Germinal center (tissue), 1 donor: Measurements from ENCODE around the gene IL3RA.
"Not testable (repeated sequence)": the region's sequence is repeated elsewhere in the genome, so short reads cannot be mapped to it uniquely, and the experiment has no call there.

Source experiments
- DNase-seq: peaks from one replicate; pipeline ENCODE4 v3.0.0; 2012; ENCODE audit warnings: mixed read lengths, low spot score

The IL3RA gene

DNA sequence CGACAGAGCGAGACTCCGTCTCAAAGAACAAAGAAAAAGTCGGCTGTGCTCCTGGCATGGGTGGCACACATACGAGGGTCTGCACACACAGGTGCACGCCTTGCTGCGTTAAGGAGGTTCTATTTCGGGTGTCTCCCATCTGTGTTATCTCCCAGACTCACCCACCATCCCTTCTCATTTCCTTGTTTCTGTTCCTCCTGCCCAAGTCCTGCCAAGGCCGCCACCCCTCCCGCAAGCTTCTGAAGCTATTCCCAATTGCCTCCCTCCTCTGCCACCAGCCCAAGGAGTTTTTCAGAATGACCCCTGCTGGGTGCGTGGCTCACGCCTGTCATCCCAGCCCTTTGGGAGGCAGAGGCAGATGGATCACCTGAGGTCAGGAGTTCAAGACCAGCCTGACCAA, 6.0 kb upstream of the IL3RA start:
- no peak for DNase-seq

DNA sequence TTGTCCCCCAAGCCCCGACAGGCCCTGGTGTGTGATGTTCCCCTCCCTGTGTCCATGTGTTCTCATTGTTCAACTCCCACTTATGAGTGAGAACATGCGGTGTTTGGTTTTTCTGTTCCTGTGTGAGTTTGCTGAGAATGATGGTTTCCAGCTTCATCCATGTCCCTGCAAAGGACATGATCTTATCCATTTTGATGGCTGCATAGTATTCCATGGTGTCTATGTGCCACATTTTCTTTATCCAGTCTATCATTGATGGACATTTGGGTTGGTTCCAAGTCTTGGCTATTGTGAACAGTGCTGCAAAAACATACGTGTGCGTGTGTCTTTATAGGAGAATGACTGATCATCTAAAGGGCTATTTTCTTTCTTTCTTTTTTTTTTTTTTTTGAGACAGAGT, 4.2 kb upstream of the IL3RA start:
- DNase-seq: not testable (repeated sequence)

DNA sequence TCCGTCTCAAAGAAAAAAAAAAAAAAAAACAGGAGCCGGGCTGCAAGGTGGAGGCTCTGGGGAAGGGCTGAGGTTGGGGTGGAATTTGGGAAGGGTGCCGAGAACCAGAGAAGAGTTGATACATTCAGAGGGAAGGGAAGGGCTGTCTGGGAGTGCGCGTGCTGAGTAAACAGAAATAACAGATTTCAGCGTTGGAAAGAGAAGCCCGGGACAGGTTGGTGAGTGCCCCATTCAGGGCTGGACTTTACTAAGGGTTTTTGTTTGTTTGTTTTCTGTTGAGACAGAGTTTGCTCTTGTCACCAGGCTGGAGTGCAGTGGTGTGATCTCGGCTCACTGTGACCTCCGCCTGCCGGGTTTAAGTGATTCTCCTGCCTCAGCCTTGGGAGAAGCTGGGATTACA, 1.7 kb upstream of the IL3RA start:
- no peak for DNase-seq

DNA sequence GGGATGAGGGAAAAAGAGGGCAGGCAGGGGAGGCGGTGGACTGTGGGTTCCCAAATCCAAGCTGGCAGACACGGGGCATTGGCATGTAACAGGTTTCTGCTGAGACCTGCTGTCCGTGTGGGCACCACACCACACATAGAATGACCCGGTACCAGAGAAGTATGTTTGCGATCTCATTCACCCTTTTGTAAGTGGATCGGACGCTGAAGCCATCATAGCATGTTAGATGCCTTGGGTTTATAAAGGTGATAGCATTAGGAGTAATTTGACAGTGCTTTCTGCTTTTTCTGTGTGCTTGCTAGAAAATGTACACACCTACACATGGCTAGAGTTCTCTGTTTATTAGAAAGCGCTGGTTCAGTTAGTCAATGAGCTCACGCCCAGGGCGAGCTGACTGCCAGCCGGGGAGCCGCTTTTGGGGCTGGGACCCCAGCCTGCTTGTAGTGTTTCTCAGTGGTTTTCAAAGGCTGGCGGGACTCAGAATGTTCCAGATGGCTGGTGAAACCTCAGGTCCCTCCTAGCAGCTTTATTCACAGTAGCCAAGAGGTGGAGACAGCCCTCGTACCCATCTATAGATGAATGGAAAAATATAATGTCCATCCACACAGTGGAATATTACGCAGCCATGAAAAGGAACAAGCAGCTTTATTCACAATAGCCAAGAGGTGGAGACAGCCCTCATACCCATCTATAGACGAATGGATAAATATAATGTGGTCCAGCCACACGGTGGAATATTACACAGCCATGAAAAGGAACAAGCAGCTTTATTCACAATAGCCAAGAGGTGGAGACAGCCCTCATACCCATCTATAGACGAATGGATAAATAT, 579 bp downstream of the IL3RA start:
- no peak for DNase-seq

DNA sequence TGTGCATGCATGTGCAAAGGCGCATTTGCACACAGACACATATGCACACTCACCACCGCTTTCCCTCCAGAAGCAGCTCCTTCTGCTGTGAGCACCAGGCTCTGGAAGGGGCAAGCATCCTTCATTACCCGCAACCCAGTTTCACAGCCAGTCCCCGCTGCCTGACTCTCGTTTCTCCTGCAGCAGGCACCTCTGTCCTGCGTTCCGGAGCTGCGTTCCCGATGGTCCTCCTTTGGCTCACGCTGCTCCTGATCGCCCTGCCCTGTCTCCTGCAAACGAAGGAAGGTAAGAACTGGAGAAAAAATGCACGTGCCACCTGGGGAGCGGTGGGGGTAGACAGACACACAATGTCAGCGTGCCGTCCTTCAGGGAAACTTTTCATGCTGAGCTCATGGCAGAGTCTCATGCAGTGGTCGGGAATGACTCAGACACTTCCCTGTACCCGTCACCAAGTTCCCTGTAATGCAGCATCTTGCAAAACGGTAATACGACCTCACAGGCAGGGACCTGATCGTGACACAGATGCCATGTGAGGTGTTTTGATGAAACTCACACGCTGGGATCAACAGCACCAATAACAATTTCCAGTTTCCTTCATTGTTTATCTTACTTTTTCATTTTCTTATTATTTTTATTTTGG, 5.1 kb downstream of the IL3RA start:
- DNase-seq: no peak

DNA sequence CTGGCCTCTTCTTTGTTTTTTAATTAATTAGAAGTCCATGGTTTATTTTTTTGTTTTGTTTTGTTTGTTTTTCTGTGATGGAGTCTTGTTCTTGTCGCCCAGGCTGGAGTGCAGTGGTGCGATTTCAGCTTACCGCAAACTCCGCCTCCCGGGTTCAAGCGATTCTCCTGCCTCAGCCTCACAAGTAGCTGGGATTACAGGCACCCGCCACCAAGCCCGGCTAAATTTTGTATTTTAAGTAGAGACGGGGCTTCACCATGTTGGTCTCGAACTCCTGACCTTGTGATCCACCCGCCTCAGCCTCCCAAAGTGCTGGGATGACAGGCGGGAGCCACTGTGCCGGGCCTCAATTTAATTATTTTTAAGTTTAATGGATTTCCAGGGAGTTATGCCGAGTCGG, 13.0 kb downstream of the IL3RA start:
- not testable (repeated sequence) for DNase-seq

DNA sequence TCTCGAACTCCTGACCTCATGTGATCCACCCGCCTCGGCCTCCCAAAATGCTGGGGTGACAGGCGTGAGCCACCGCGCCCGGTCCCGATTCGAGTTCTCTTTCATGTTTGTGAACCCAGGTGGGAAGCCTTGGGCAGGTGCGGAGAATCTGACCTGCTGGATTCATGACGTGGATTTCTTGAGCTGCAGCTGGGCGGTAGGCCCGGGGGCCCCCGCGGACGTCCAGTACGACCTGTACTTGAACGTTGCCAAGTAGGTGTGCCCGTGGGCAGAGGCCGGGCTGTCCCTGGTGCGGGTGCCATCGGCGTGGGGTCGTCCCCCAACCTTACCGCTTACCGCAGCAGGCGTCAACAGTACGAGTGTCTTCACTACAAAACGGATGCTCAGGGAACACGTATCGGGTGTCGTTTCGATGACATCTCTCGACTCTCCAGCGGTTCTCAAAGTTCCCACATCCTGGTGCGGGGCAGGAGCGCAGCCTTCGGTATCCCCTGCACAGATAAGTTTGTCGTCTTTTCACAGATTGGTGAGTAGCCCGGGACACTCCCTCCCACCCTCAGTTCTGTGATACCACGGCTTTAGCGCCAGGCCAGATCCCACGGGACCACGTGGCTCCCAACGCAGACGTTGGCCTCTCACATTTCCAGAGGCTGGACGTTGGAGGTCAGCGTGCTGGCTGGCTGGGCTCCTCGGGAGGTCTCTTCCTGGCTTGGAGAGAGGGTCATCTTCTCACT, 15.6 kb downstream of the IL3RA start:
- DNase-seq: no peak

DNA sequence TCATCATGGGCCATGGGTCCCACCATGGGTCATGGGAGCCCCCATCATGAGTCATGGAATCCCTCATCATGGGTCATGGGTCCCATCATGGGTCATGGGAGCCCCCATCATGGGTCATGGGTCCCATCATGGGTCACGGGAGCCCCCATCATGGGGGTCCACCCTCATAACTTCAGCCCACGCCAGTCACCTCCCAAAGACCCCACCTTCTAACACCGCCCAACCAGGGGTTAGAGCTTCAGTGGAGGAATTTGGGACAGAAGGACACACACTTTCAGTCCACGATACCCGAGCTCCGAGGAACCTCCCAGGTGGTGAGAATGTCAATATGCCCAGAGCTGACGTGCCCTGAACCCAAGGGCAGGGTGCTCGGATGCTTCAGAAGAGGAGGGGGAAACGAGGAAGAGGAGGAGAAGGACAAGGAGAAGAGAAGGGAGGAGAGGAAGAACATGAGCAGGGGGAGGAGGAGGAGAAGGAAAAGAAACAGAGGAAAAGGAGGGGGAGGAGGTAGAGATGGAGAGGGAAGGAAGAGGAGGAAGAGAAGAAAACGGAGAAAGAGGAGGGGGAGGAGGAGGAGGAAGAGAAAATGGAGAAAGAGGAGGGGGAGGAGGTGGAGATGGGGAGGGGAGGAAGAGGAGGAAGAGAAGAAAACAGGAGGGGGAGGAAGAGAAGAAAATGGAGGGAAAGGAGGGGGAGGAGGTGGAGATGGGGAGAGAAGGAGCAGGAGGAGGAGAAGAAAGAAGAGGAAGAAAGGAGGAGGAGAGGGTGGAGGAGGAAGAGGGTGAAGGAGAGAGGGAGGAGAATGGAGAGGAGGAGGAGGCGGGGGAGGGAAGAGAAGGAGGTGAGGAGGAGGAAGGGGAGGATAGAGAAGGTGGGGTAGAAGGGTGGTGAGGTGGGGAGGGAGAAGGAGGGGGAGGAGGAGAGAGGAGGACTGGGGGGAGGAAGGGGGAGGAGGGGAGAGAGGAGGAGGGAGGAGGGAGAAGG, 17.7 kb downstream of the IL3RA start:
- no peak for DNase-seq

DNA sequence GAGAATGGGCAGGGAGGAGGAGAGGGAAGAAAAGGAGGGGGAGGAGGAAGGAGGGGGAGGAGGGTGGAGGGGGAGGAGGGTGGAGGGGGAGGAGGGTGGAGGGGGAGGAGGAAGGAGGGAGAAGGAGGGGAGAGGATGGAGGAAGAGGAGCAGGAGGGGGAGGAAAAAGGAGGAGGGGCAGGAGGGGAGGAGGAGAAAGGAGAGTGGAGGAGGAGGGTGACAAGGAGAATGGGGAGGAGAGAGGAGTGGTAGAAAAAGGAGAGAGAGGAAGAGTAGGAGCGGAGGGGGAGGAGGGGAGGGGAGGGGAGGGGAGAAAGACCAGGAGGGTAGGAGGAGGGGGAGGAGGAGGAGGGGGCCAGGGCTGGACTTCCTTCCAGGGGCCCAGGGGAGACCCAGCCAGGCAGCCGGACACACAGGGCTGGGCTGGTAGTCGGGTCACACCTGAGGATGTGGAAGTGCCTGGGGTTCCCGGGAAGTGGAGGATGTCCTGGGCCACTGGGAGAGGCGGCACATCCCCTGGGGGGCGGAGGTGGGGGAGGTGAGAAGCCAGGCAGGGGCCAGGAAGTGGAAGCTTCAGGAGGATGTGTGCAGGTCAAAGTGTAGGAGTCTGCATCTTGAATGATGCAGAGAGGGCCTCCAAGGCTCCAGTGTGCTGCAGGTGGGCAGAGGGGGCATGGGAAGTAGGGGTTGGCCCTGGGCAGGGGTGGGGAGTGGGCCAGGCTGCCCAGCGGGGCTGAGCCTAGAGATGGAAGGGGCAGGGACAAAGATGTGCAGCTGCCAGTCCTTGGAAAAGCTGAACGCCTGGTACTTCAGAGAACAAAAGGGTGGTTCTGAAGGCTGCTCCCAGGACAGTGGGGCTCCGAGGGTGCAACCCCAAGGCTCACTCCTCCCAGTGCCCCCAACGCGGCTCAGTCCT, 18.8 kb downstream of the IL3RA start:
- no peak for DNase-seq

DNA sequence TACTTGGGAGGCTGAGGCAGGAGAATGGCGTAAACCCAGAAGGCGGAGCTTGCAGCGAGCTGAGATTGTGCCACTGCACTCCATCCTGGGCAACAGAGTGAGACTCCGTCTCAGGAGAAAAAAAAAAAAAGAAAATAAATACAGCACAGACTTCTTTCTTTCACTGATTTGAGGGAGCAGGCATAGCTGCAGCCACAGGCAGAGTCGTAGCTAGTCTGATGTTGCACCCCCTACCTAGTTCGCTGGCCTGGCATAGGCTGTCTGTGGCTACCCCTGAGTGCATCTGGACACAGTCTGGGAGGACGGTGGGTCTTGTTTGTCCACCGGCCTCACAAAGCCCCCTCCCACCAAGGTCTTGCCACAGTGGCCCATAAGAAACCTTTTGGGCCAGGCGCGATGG, 21.4 kb downstream of the IL3RA start:
- no peak for DNase-seq

DNA sequence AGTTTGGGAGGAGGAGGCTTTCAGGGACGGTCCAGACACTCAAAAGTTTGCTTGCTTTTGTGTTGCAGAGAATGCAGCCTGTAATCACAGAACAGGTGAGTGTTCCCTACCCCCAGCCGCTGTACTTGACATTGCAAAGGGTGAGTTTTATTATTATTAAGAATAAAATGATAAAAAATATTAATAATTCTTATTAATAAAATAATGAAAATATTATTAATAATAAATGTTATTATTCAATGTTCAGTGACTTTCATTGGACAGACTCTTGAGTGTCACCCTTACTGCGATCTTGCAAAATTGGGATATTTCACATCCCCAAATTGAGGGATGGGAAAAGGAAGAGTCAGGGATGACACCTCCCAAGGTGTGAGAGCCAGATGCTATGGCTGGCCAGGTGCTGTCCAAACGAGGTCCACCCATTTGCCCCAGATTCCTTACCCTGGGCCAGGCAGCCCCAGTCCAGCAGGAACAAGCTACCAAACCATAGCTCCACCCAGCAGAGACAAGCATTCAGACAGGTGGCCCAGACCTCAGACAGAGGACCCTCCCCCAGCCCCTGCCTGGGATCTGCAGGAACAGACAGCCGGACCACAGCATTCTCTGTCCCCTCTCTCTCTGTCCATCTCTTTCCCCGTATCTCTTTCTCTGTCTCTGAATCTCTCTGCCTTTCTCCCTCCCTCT, 22.4 kb downstream of the IL3RA start:
- no peak for DNase-seq

DNA sequence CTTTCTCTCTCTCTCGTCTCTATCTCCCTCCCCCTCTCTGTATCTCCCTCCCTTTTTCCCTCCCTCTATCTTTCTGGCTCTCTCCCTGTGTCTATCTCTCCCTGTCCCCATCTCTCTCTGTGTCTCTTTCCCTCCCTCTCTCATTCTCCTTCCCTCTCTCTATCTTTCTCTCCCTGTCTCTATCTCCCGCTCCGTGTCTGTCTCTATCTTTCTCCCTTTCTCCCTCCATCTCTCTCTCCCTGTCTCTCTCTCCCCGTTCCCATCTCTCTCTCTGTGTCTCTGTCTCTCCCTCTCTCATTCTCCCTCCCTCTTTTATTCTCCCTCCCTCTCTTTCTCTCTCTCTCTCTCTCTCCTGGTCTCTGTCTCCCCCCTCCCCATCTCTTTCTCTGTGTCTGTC, 22.9 kb downstream of the IL3RA start:
- no peak for DNase-seq

DNA sequence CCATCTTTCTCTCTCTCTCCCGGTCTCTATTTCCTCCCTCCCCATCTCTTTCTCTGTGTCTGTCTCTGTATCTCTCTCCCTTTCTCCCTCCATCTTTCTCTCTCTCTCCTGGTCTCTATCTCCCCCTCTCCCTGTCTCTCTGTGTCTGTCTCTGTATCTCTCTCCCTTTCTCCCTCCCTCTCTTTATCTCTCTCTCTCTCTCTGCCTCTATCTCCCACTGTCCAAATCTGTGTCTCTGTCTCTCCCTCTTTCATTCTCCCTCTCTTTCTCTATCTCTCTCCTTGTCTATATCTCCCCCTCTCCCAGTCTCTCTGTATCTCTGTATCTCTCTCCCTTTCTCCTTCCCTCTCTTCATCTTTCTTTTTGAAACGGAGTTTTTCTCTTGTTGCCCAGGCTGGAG, 23.6 kb downstream of the IL3RA start:
- DNase-seq: no peak

DNA sequence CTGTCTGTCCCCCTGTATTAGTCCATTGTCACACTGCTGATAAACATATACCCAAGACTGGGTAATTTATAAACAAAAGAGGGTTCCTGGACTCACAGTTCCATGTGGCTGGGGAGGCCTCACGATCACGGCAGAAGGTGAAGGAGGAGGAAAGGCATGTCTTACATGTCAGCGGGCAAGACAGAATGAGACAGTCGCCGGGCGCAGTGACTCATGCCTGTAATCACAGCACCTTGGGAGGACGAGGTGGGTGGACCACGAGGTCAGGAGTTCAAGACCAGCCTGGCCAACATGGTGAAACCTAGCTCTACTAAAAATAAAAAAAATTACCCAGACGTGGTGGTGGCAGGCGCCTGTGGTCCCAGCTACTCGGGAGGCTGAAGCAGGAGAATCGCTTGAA, 24.7 kb downstream of the IL3RA start:
- no peak for DNase-seq

DNA sequence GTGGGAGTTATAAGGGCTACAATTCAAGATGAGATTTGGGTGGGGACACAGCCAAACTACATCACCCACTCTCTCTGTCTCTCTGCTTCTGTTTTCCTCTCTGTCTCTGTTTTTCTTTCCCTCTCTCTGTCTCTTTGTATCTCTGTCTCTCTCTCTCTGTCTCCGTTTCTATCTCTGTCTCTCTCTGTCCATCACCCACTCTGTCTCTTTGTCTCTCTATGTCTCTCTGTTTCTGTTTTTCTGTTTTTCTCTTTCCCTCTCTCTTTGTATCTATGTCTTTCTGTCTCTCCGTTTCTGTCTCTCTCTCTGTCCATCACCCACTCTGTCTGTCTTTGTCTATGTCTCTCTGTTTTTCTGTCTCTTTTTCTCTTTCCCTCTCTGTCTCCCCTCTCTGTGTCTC, 25.3 kb downstream of the IL3RA start:
- no peak for DNase-seq

DNA sequence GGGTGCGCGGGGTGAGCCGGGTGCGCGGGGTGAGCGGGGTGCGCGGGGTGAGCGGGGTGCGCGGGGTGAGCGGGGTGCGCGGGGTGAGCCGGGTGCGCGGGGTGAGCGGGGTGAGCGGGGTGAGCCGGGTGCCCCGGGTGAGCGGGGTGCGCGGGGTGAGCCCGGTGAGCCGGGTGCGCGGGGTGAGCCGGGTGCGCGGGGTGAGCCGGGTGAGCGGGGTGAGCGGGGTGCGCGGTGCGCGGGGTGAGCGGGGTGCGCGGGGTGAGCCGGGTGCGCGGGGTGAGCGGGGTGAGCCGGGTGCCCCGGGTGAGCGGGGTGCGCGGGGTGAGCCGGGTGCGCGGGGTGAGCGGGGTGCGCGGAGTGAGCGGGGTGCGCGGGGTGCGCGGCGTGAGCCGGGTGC, 29.8 kb downstream of the IL3RA start:
- DNase-seq: not testable (repeated sequence)

DNA sequence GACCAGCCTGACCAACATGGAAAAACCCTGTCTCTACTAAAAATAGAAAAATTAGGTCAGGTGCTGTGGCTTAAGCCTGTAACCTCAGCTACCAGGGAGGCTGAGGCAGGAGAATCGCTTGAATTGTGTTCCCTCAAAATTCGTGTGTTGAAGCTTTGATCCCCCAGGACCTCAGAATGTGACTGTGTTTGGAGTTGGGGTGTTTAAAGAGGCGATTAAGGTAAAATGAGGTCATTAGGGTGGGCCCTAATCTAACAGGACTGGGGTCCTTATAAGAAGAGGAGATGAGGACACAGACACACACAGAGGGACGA, 31.8 kb downstream of the IL3RA start:
- no peak for DNase-seq

DNA sequence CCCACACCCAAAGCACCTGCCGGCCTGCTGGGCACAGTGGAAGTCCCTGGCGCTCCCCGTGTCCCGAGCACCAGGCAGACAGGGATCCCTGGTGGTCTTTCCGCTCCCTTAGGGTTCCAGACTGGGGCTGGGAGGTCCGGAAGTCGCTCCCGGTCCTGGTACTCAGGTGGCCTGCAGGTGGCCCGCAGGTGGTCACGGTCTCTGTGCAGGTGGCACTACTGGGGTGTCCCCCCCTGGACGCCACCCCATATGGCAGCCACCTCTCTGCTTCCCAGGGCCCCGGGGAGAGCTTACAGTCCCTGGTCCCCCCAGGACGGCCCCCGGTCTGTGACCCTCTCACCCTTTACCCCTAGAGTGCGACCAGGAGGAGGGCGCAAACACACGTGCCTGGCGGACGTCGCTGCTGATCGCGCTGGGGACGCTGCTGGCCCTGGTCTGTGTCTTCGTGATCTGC, 41.7 kb downstream of the IL3RA start:
- no peak for DNase-seq

DNA sequence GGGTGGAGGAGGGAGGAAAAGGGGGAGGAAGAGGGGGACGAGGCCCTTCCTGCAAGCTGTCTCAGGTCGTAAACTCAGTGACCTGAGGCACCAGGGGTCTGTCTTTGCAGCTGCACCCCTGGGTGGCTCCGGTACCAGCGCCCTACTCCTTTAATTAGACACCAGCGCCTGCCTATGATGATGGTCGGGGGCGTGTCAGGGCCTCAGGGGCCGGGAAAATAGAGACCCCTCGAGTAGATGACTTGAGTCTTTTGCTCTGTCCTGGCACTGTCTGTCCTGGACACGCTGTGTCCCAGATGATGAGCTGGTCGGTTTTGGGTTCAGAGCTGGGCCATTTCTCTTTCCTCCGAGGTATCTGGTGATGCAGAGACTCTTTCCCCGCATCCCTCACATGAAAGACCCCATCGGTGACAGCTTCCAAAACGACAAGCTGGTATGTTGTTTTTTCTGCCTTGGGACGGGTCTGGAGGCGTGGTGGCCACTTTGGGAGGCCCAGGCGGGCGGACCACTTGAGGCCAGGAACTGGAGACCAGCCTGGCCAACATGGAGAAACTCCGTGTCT, 44.2 kb downstream of the IL3RA start:
- no peak for DNase-seq

DNA sequence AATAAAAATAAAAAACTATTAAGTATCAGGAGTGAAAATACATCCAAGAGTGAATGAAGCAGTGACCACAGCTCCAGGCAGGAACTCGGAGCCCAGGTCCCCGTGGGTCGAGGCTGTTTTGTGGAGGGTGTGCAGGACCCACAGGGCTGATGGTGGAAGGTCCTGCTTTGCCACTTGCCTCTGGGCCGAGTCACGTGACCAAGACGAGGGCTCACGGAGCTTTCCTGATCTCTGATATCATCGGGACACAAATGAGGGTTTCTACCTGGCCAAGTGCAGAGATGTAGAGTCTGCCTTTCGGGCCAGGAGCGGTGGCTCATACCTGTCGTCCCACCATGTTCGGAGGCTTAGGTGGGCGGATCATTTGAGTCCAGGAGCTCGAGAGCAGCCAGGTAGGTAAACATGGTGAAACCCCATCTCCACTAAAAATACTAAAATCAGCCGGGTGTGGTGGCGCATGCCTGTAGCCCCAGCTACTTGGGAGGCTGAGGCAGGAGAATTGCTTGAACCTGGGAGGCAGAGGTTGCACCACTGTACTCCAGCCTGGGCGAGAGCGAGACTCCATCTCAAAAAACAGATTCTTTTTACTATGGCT, 48.2 kb downstream of the IL3RA start:
- no peak for DNase-seq
